Osteoblast (primary cell): ENCODE results near the gene FAM210A. TPM values are rescaled to one million over a fixed set of nuclear protein-coding genes. Genes with fewer than 3 reads are reported as not detected.
A peak's percentile ranks its signal among the peaks of the same experiment; 100 is the strongest.

Experiments used
- DNase-seq: peaks from one replicate; pipeline ENCODE4 v3.0.0; 2011; ENCODE audit warnings: low spot score, mixed read lengths; ENCODE audit not compliant: insufficient read length; ENCODE audit errors: missing footprints
- H2AFZ ChIP-seq: 2 replicates; pipeline ENCODE4 v1.6.0; 2011; ENCODE audit warnings: mild to moderate bottlenecking, low read length
- H3K27ac ChIP-seq: 2 replicates; pipeline ENCODE4 v1.5.1; 2011; ENCODE audit warnings: mild to moderate bottlenecking, low read depth, low read length, moderate library complexity
- H3K27me3 ChIP-seq: 2 replicates; pipeline ENCODE4 v1.6.0; 2012; ENCODE audit warnings: mild to moderate bottlenecking, control low read depth, inconsistent platforms, low read length, moderate library complexity; ENCODE audit not compliant: insufficient read depth
- H3K36me3 ChIP-seq: 2 replicates; pipeline ENCODE4 v1.5.1; 2011; ENCODE audit warnings: mild to moderate bottlenecking, low read length, control low read depth, moderate library complexity; ENCODE audit not compliant: insufficient read depth
- H3K4me1 ChIP-seq: 2 replicates; pipeline ENCODE4 v1.5.1; 2011; ENCODE audit warnings: mild to moderate bottlenecking, low read length, control low read depth, moderate library complexity; ENCODE audit not compliant: insufficient read depth
- H3K4me2 ChIP-seq: 2 replicates; pipeline ENCODE4 v1.6.0; 2011; ENCODE audit warnings: mild to moderate bottlenecking, low read length; ENCODE audit not compliant: insufficient read depth
- H3K4me3 ChIP-seq: fragments of 200-600 bp; sonication (generic); 3 replicates; pipeline ENCODE4 v1.5.1; 2012; ENCODE audit warnings: mild to moderate bottlenecking, low read length, inconsistent platforms; ENCODE audit not compliant: insufficient read depth
- H3K79me2 ChIP-seq: 2 replicates; pipeline ENCODE4 v1.6.0; 2012; ENCODE audit warnings: mild to moderate bottlenecking, low read length, control low read depth, inconsistent platforms; ENCODE audit not compliant: insufficient read depth
- H3K9me3 ChIP-seq: 2 replicates; pipeline ENCODE4 v1.5.1; 2011; ENCODE audit warnings: low read depth, low read length, control low read depth
- H4K20me1 ChIP-seq: 2 replicates; pipeline ENCODE4 v1.6.0; 2012; ENCODE audit warnings: mild to moderate bottlenecking, low read length, control low read depth; ENCODE audit not compliant: insufficient read depth
- CTCF ChIP-seq: IDR thresholded peaks from 2 replicates; pipeline ENCODE4 v1.5.1; 2011; ENCODE audit warnings: mild to moderate bottlenecking, low read depth, low read length, moderate library complexity; ENCODE audit errors: extremely low read depth
- total RNA-seq: library from RNA; depleted of rRNA; stranded (reverse); fragments of >200 nt; gene quantifications from 2 replicates; pipeline ENCODE4 v1.2.3, GENCODE V29; 2012

The FAM210A gene
- total RNA-seq, 1 donor = 24.6 TPM

- Histone ChIP-seq H3K4me2 (no peak overlapping the region), H3K4me3 (no peak overlapping the region), H3K9me3 (no peaks in the 10 kb centered on the region), H3K27ac (no peak overlapping the region), H3K27me3 (peaks cover 13% of the 10 kb centered on the region), H2AFZ (no peak overlapping the region), H3K79me2 (no peaks in the 10 kb centered on the region), H4K20me1 (no peaks in the 10 kb centered on the region), H3K4me1 (no peaks in the 10 kb centered on the region), H3K36me3 (no peaks in the 10 kb centered on the region)
- peak; percentile 43 for DNase-seq
- TF ChIP-seq CTCF = no peak
Measured at GRCh38 chr18:13638719-13639595, 87.4 kb downstream of the FAM210A start.

GRCh38 chr18:13635046-13635445 lies 91.3 kb downstream of the FAM210A start:
- no peak for TF ChIP-seq CTCF
- H3K9me3 ChIP-seq = no peaks in the 10 kb centered on the region
- no peaks in the 10 kb centered on the region for H3K36me3 ChIP-seq
- H3K4me1 ChIP-seq = no peaks in the 10 kb centered on the region
- H3K4me2 ChIP-seq = no peak overlapping the region
- no peaks in the 10 kb centered on the region for H4K20me1 ChIP-seq
- H3K79me2 ChIP-seq = no peaks in the 10 kb centered on the region
- H3K4me3 ChIP-seq = no peak overlapping the region
- H3K27me3 ChIP-seq = peaks cover 4% of the 10 kb centered on the region
- DNase-seq = no peak
- no peak overlapping the region for H2AFZ ChIP-seq
- H3K27ac ChIP-seq = no peak overlapping the region

GRCh38 chr18:13633700-13634099 lies 92.7 kb downstream of the FAM210A start:
- Histone ChIP-seq H3K79me2 (no peaks in the 10 kb centered on the region), H3K9me3 (no peaks in the 10 kb centered on the region), H3K27ac (no peak overlapping the region), H3K4me3 (no peak overlapping the region), H3K36me3 (no peaks in the 10 kb centered on the region), H2AFZ (no peak overlapping the region), H4K20me1 (no peaks in the 10 kb centered on the region), H3K4me2 (no peak overlapping the region), H3K27me3 (peaks cover 4% of the 10 kb centered on the region), H3K4me1 (no peaks in the 10 kb centered on the region)
- no peak for TF ChIP-seq CTCF
- no peak for DNase-seq

- no peak overlapping the region for H3K4me2 ChIP-seq
- no peak overlapping the region for H3K4me3 ChIP-seq
- H3K36me3 ChIP-seq = no peaks in the 10 kb centered on the region
- peak; percentile 56 for DNase-seq
- H4K20me1 ChIP-seq = no peaks in the 10 kb centered on the region
- H3K9me3 ChIP-seq = no peaks in the 10 kb centered on the region
- no peak for TF ChIP-seq CTCF
- H2AFZ ChIP-seq = no peak overlapping the region
- H3K27me3 ChIP-seq = peaks cover 4% of the 10 kb centered on the region
- H3K27ac ChIP-seq = no peak overlapping the region
- H3K4me1 ChIP-seq = no peaks in the 10 kb centered on the region
- no peaks in the 10 kb centered on the region for H3K79me2 ChIP-seq
Measured at GRCh38 chr18:13630716-13631268, 95.6 kb downstream of the FAM210A start.
